Bone marrow (tissue), 2 donors: ENCODE measurements around the gene CYB5R2.
"Not testable (repeated sequence)": the region's sequence is repeated elsewhere in the genome, so short reads cannot be mapped to it uniquely, and the experiment has no call there.

Experiments used
- DNase-seq, 2 donors: peaks; one replicate each; lab custom pipeline; 2025; lab: John Stamatoyannopoulos, UW

CYB5R2 gene

DNA sequence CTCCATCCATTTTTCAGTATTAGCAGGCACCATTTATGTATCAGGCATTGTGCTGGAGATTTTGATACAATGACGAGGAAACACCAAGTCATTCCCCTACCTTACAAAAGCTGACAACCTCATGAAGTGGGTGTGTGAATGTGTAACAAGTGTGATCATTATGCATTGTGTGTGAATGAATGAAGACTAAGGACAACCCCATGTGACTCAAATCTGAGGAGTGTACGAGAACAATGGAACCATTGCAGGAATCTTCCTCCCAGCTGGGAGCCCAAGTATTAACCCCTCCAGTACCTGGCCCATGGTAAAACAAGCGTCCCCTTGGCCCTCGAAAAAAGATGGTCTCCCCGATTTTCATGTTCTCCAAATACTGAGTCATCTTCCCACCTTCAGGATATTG, 4.4 kb downstream of the CYB5R2 start:
- no peak for DNase-seq

- no peak for DNase-seq
These were observed 4.8 kb downstream of the CYB5R2 start for GRCh38 chr11:7668464-7668863.

GRCh38 chr11:7667460-7667859, 5.8 kb downstream of the CYB5R2 start:
- no peak for DNase-seq

DNA sequence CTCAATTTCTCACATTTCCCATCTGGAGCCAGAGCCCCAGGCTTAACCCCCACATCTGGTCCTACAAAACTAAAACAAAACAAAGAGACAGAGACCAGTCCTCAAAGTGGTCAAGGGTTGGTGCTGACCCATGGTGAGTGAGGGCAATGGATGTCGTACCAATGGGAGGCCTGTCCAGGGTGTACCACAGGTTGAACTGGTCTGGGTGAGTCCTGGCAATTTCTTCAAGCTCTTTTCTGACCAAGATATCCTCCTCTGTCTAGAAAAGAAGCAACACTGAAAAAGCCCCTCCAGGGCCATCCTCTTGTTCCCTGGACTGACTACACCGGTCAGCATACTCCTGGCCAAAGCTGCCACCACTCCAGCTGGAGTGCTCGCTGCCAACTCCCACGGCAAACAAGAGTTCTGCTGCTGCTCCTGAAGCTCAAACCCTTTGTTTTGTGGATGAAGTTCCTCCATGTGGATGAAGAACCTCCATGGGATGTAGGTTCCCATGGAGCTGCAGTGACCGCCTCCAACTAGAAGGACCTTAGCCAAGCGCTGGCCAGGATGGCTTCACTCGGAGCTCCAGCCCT, 6.9 kb downstream of the CYB5R2 start:
- no peak for DNase-seq

DNA sequence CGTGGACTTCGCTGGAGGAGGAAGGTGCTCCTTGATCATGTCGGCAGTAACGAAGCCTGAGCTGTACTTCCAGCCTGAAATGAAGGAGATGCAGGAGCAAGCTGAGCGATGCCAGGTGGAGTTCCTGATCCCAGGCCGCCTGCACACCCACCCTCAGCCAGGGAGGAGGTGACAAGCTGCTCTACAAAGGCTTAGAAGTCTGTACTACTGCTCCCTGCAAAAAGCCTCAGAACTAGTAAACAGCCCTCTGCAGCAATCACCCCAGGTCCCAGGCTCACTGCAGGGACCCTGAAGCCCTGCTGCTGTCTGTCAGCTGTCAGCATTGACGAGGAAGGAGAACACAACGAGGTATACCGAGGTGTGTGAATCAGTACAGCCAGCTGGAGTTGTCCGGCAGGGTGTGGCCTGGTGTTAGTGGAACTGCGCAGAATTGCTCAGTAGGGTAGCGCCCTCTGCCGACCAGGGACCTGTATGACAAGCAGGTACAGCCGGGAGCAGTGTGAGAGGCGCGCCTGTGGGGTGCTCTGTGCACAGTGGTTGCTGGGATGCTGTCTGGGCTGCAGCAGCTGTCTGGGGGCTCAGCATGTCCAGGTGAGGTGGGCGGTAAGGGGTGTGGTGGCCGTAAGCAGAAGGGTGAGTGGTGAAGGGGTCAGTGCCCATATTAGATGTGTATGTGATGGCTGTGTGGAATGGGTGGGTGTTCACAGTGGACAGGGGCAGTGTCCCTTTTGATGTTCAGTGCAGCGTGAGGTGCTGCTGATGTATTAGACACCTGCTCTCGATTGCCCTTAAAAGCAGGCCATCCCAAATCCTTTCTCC, 7.6 kb downstream of the CYB5R2 start:
- DNase-seq, result peak; percentile 38 to 48

- DNase-seq, result no peak
These were observed 8.4 kb downstream of the CYB5R2 start for GRCh38 chr11:7664867-7665266.

- not testable (repeated sequence) for DNase-seq
These were observed 9.8 kb downstream of the CYB5R2 start for GRCh38 chr11:7663531-7663930.

GRCh38 chr11:7657306-7658025, 15.8 kb downstream of the CYB5R2 start:
- no peak for DNase-seq

DNA sequence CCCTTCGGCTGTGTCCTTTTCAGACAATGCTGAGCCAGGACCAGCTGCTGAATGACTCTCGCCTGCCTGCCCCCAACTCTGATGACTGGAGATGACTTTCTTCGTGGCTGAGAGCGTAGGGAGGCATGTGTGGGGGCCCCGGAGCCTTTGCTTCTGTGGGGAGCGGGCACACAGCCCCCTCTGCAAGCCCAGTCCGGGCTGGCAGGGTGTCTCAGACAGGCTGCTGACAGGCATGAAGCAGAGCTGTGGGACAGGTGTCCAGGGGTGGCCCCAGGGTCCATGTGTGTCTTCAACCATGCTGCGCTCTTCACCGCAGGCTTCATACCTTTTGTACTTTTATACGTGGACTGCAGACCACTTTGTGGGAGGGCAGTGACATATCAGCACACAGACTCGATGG, 16.6 kb downstream of the CYB5R2 start:
- no peak for DNase-seq

DNA sequence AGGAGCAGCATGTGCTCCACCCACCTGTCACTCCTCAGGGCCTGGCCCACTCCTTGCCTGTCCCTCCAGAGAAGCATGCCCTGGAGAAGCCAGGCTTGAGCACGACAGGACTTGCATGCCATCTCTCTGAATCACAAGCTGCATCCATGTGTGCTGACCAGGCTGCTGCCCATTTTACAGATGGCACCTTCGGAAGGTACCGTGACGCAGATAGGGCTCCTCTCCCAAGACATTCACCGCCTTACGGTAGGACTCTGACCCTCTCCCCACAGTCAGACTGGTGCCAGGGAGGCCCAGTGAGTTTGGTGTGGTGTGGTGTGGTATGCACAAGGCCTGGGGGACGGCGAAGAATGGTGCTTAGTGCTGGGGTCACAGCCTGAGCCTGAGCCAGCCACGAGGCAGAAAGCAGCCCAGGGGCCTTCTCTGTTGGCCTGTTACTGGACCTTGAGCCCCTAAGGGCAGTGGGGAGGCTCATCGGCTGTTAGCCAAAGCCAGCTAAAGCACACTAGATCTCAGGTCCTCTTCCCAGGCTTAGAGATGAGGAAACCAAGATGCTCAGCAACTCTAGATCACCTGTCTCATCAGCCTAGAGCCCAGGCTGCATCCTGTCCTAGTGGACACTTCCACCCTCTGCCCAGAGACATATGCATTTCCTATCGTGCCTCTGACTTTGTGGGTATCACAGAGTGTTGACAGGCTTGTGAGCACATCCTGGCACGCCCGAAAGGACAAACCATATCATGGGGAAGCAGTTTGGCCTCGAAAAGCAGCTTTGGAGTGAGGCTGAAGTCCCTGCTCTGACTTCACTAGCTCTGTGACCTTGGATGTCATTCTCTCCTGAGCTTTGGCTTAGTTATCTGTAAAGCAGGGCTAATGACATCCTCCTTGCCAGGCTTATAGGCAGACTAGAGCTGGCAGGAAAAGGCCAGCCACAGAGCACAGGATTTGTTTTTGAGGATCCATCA, 17.8 kb downstream of the CYB5R2 start:
- DNase-seq, result no peak

DNA sequence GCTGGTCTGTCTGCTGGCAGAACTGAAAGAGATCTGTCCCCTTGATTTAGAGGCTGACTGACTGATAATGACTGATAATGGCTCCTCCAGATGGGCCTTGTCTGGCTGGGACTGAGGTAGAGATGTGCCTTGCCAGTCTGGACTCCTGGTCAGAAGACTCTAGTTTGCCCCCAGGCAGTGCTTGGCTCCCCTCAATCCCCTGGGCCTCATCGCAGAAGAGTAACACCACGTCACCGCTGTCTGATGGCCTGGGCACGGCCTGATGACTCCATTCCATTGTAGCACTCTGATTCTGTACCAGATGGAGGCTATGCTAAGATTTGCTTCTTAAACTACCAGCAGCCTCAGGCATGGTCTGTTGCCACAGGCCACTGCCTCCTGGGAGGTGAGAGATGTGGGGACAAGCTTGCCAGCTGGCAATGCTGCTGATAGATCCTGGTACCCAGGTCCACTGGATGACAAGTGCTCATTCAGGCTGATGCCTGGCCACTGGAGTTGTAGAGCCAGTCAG, 19.1 kb downstream of the CYB5R2 start:
- DNase-seq, result no peak

GRCh38 chr11:7651700-7652099, 21.6 kb downstream of the CYB5R2 start:
- no peak for DNase-seq

GRCh38 chr11:7651140-7651551, 22.2 kb downstream of the CYB5R2 start:
- no peak for DNase-seq

DNA sequence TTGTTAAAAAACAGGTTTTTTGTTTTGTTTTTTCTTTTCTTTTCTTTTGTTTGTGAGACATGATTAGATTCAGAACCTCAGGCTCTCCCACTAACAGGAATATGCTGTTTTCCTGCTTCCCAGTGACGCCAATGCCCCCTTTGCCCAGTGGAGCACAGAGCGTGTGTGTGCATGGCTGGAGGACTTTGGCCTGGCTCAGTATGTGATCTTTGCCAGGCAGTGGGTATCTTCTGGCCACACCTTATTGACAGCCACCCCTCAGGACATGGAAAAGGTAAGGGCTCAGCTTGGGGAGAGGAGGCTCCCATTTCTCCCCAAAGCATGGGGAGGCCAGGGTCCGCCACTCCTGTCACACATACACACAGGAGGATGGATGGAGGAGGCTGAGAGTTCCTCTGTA, 25.0 kb downstream of the CYB5R2 start:
- no peak for DNase-seq

- no peak for DNase-seq
These were observed 26.4 kb downstream of the CYB5R2 start for GRCh38 chr11:7646866-7647265.

- DNase-seq, result no peak
These were observed 28.1 kb downstream of the CYB5R2 start for GRCh38 chr11:7645206-7645605.

DNA sequence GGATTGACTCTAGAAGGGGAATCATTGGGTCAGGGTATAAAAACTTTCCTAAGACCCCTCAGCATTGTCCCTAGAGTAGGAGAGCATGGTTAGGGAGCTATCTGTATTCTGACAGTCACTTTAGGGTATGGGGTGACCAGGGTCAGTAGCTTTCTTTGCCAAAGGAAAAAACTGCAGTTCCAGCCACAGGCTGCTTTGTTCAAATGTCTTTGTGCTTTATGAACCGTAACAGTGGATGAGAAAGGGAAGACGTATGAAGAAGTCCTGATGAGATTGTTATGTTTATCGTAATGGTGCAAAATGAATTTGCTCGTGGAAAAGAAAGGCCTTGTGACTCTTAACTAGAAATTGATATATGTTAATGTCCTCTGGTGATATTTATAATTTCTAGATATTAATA, 30.0 kb downstream of the CYB5R2 start:
- DNase-seq, result no peak

- DNase-seq, result no peak
These were observed 30.6 kb downstream of the CYB5R2 start for GRCh38 chr11:7642747-7643146.

GRCh38 chr11:7640816-7641215, 32.5 kb downstream of the CYB5R2 start:
- no peak for DNase-seq

DNA sequence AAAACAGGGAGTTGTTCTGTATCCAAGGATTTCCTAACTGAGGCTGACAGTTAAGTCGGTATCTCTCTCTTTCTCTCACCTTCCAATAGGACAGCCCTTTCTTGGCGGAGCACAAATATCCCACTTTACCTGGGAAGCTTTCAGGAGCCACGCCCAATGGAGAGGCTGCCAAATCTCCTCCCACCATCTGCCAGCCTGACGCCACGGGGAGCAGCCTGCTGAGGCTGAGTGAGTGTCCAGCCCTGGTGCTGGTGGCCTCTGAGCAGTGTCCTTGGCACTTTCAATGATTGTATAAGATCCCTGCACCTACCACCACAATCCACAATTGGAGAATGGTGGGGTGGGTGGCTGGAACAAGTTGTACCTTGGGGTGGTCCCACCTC, 33.7 kb downstream of the CYB5R2 start:
- DNase-seq, result no peak

DNA sequence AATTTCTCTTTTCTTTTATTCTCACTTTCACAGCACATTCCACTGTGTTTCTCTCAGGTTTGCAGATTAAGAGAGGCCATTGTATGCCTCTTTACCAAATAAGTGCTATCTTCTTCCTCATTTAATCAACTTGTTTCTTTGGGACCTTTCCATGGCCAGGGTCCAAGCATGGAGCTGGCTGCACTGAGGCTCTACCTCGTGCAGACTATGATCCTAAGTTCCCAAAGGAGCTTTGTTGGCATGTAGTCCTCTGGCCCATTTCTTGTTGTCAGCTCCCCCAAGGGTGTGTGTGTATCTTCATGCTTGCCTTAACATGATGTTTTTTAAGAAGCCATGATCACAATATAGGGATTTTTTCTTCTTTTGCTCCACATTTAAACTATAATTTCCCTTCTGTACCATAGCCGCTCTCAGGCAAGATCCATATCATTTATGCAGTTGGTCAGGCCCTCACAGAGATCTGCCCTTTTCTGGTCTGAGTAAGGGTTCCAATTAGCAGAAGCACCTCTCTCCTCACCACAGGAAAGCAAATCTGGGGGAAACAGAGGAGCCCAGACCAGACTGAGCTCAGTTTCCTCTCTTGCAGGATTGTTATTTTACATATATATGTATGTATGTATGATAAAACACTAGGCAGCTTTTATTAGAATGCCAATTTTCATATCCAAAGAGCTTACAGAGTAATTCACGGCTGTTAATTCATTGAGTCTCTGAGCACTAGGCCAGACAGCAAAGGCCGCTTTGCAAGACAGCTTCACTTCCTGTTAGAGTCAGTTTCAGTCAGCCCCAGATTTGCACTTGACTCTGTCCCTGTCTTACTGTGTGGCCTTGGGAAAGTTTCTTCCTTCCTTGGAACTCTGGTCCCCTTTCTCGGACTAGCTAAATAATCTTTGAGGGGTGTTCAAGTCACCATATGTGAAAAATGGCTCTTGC, 34.3 kb downstream of the CYB5R2 start:
- DNase-seq, result no peak
